Natural killer cell (primary cell): ENCODE data around the gene ATP2A1. TPM values are rescaled to one million over a fixed set of nuclear protein-coding genes. Genes with fewer than 3 reads are reported as not detected.

Experiments used
- ATAC-seq, 3 donors: fragments of 150-1000 bp in 2 of 3; fragments of 200-7000 bp in 1 of 3; cut with Tn5 transposase; 1 replicate in 1 of 3; 2 replicates in 2 of 3; pipeline ENCODE4 v1.10.0; 2021; ENCODE audit warnings: mild to moderate bottlenecking in 2 of 3, moderate library complexity in 2 of 3
- DNase-seq, 2 donors: peaks; one replicate each; pipeline versions ENCODE4 v3.0.0 to v3.0.0-alpha.2; 2013 to 2021; ENCODE audit warnings: mixed read lengths in 1 of 2
- H3K27ac ChIP-seq: one replicate; pipeline ENCODE4 v1.5.1; 2013; ENCODE audit warnings: mild to moderate bottlenecking, low read length
- H3K27me3 ChIP-seq: one replicate; pipeline ENCODE4 v1.6.1; 2013; ENCODE audit warnings: low read length; ENCODE audit not compliant: control insufficient read depth, insufficient read depth
- H3K36me3 ChIP-seq: one replicate; pipeline ENCODE4 v1.6.1; 2013; ENCODE audit warnings: low read length; ENCODE audit not compliant: control insufficient read depth, insufficient read depth
- H3K4me1 ChIP-seq: one replicate; pipeline ENCODE4 v1.6.1; 2013; ENCODE audit warnings: low read length; ENCODE audit not compliant: control insufficient read depth, insufficient read depth
- H3K4me3 ChIP-seq: one replicate; pipeline ENCODE4 v1.5.1; 2013; ENCODE audit warnings: low read length
- H3K9me3 ChIP-seq: one replicate; pipeline ENCODE4 v1.6.1; 2013; ENCODE audit warnings: low read length; ENCODE audit not compliant: control insufficient read depth, insufficient read depth
- H3K27ac Mint-ChIP-seq, 2 donors: one replicate each; pipeline ENCODE4 v1.8.0; 2022; ENCODE audit warnings: mild to moderate bottlenecking in 2 of 2, mixed read lengths in 2 of 2, moderate library complexity in 1 of 2
- H3K27me3 Mint-ChIP-seq, 2 donors: one replicate each; pipeline ENCODE4 v1.8.0; 2022; ENCODE audit warnings: low read depth in 2 of 2, mixed read lengths in 2 of 2
- H3K36me3 Mint-ChIP-seq: one replicate; pipeline ENCODE4 v1.8.0; 2022; ENCODE audit warnings: mixed read lengths
- H3K4me1 Mint-ChIP-seq, 2 donors: one replicate each; pipeline ENCODE4 v1.8.0; 2022; ENCODE audit warnings: mixed read lengths in 2 of 2
- H3K4me3 Mint-ChIP-seq: one replicate; pipeline ENCODE4 v1.8.0; 2022; ENCODE audit warnings: mild to moderate bottlenecking, moderate library complexity, mixed read lengths
- H3K9me3 Mint-ChIP-seq, 2 donors: one replicate each; pipeline ENCODE4 v1.8.0; 2022; ENCODE audit warnings: mixed read lengths in 2 of 2
- CTCF ChIP-seq: fragments of 200-600 bp; IDR thresholded peaks from one replicate; pipeline ENCODE4 v1.8.0; 2022; ENCODE audit warnings: antibody characterized with exemption
- WGBS: methylation state at CpG from one replicate; pipeline ENCODE4 v1.1.7; 2013; ENCODE audit warnings: missing lambda C conversion rate; ENCODE audit not compliant: insufficient coverage; 5-methylcytosine and 5-hydroxymethylcytosine counted together
- intact Hi-C: fragments of 100-400 bp; cut with micrococcal nuclease; formaldehyde crosslinking; loops from one replicate; pipeline ENCODE4 v1.14.2; 2022
- total RNA-seq, 4 donors: library from RNA; stranded (reverse); fragments of 120-200 nt in 1 of 4; gene quantifications; one replicate each; pipeline versions ENCODE4 v1.2.3 to v1.2.4, GENCODE V29; 2013 to 2022

The ATP2A1 gene
- total RNA-seq, 3 donors from 2014 or later (not counting 1 experiment from before 2014, with no cell fraction given): 0.75 to 2.5 (median 1.3) TPM

- H3K9me3 ChIP-seq: no peaks in the 10 kb centered on the region
- peaks cover 29% of the 10 kb centered on the region for H3K4me1 ChIP-seq
- no peak for TF ChIP-seq CTCF
- H3K27me3 ChIP-seq: no peaks in the 10 kb centered on the region
- peak overlapping the region; percentile 24 for H3K4me3 ChIP-seq
- peak overlapping the region; percentile 78 for H3K4me3 Mint-ChIP-seq
- peak overlapping the region; percentile 25 to 78 for H3K27ac Mint-ChIP-seq
- intact Hi-C loops: loop anchor here (1.0 kb wide), 1 partner anchor 11 kb away; the partner anchor contains the start of gene RABEP2
- peak overlapping the region; percentile 10 for H3K27ac ChIP-seq
- DNase-seq (peak; percentile 84 to 91), ATAC-seq (peak; percentile 100)
- H3K9me3 Mint-ChIP-seq: no peaks in the 10 kb centered on the region
- peaks cover 15 to 39% of the 10 kb centered on the region in 2 donors for H3K4me1 Mint-ChIP-seq
- WGBS: 34% methylated on average over 36 of the region's 36 CpGs
- no peaks in the 10 kb centered on the region for H3K27me3 Mint-ChIP-seq
- H3K36me3 ChIP-seq: no peaks in the 10 kb centered on the region
- no peaks in the 10 kb centered on the region for H3K36me3 Mint-ChIP-seq
These were observed 57.9 kb downstream of the ATP2A1 start for GRCh38 chr16:28935924-28936783.

DNA sequence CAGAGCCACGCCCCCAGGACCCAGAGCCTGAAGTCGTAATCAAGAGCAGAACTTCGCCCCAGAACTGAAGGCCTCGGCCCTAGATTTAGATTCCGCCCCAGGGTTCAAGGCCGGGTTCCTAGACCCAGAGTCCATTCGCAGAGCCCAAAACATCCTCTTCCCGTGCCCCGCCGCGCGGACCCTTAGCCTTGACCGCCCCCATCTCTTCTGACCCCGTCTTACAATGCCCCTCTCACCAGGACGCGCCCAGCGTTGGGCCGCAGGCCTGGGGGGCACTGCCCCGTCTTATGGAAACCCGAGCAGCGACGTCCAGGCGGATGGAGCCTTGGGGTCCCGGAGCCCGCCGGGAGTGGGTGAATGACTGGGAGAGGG lies 58.5 kb downstream of the ATP2A1 start:
- TF ChIP-seq CTCF: no peak
- H3K4me3 Mint-ChIP-seq: peak overlapping the region; percentile 78
- 75% methylated on average over 26 of the region's 26 CpGs for WGBS
- H3K4me1 Mint-ChIP-seq: peaks cover 15 to 38% of the 10 kb centered on the region in 2 donors
- H3K27me3 Mint-ChIP-seq: no peaks in the 10 kb centered on the region
- H3K36me3 Mint-ChIP-seq: no peaks in the 10 kb centered on the region
- Histone ChIP-seq H3K36me3 (no peaks in the 10 kb centered on the region), H3K9me3 (no peaks in the 10 kb centered on the region), H3K4me3 (no peak overlapping the region), H3K27me3 (no peaks in the 10 kb centered on the region), H3K27ac (peak overlapping the region; percentile 9), H3K4me1 (peaks cover 22% of the 10 kb centered on the region)
- ATAC-seq (no peak), DNase-seq (no peak)
- peak overlapping the region; percentile 25 to 78 for H3K27ac Mint-ChIP-seq
- intact Hi-C loops: loop anchor here (1.0 kb wide), 1 partner anchor 11 kb away; the partner anchor contains the start of gene RABEP2
- H3K9me3 Mint-ChIP-seq: no peaks in the 10 kb centered on the region

GRCh38 chr16:28937222-28937876 lies 59.1 kb downstream of the ATP2A1 start:
- Mint-ChIP-seq H3K36me3 (no peaks in the 10 kb centered on the region), H3K27ac (no peak overlapping the region), H3K4me1 (peaks cover 15 to 35% of the 10 kb centered on the region in 2 donors), H3K27me3 (no peaks in the 10 kb centered on the region), H3K9me3 (no peaks in the 10 kb centered on the region), H3K4me3 (no peak overlapping the region)
- no peak for DNase-seq
- peaks cover 19% of the 10 kb centered on the region for H3K4me1 ChIP-seq
- no peaks in the 10 kb centered on the region for H3K27me3 ChIP-seq
- TF ChIP-seq CTCF: no peak
- ATAC-seq: no peak
- no peak overlapping the region for H3K4me3 ChIP-seq
- 91% methylated on average over 11 of the region's 14 CpGs for WGBS
- H3K27ac ChIP-seq: no peak overlapping the region
- no peaks in the 10 kb centered on the region for H3K9me3 ChIP-seq
- intact Hi-C loops: no loop called here
- no peaks in the 10 kb centered on the region for H3K36me3 ChIP-seq
